ENCODE data around the gene TMEM126B.
A peak's percentile ranks its signal among the peaks of the same experiment; 100 is the strongest.

The TMEM126B gene

GRCh38 chr11:85682330-85683305, 54.2 kb downstream of the TMEM126B start:
- Mint-ChIP-seq H3K4me3 (peak overlapping the region; percentile 87), H3K27me3 (peaks cover 14% of the 10 kb centered on the region), H3K36me3 (no peaks in the 10 kb centered on the region), H3K27ac (peak overlapping the region; percentile 64), H3K9me3 (peaks cover 1% of the 10 kb centered on the region), H3K4me1 (peaks cover 11% of the 10 kb centered on the region)
- DNase-seq (ENCODE audit: low spot score in 2 of 2), result peak; percentile 35 to 46
- peak; percentile 87 for ATAC-seq (ENCODE audit: low read depth)

- peaks cover 1% of the 10 kb centered on the region for H3K9me3 Mint-ChIP-seq
- H3K27me3 Mint-ChIP-seq, result peaks cover 13% of the 10 kb centered on the region
- DNase-seq (ENCODE audit: low spot score in 2 of 2) (no peak), ATAC-seq (ENCODE audit: low read depth) (no peak)
- no peak overlapping the region for H3K4me3 Mint-ChIP-seq
- H3K27ac Mint-ChIP-seq, result no peak overlapping the region
- H3K4me1 Mint-ChIP-seq, result peaks cover 11% of the 10 kb centered on the region
- H3K36me3 Mint-ChIP-seq, result no peaks in the 10 kb centered on the region
Measured at GRCh38 chr11:85685125-85685819, 56.9 kb downstream of the TMEM126B start.

GRCh38 chr11:85685820-85686459, 57.5 kb downstream of the TMEM126B start, which contains the start of gene CCDC89:
CCDC89 (minus strand) TSS chr11:85686195; CDS start chr11:85686130, 65 bp downstream.
- H3K36me3 Mint-ChIP-seq, result no peaks in the 10 kb centered on the region
- no peak for ATAC-seq (ENCODE audit: low read depth)
- H3K27ac Mint-ChIP-seq, result no peak within 1 kb of the TSS
- H3K4me3 Mint-ChIP-seq, result no peak within 1 kb of the TSS
- DNase-seq (ENCODE audit: low spot score in 2 of 2), result no peak
- H3K4me1 Mint-ChIP-seq, result peaks cover 11% of the 10 kb centered on the region
- H3K9me3 Mint-ChIP-seq, result peaks cover 1% of the 10 kb centered on the region
- H3K27me3 Mint-ChIP-seq, result peaks cover 15% of the 10 kb centered on the region

All from memory B cell (primary cell).